ENCODE data around the gene LCE5A.

DNA sequence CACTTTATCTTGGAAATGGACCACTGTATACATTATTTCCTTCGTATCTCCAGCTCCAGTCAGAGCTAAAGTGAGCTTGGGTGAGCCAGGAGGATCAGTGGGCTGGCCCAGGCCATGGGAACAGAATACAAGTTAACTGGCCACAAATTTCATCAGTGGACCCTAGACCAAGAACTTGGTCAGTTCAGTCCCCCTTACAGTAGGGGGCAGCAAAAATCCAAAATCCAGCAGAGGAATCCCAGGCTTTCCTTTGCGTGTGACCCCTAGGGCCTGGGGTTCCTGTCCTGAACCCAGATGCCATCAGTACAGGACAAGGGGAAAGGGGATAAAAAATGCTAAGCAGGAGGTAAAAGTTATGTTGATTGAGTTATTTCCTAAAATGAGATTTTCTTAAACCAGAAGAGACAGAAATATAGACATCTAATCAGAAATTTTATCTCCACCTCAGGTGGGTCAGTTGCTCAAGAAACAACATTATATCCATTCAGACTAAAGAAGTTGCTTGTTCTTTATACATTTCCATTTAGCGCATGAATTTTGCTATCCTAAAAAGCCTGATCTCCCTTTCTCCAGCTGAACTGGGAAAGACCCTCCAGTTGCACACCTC is 24.1 kb upstream of the LCE5A start:
- TF ChIP-seq POLR2A (IDR thresholded peaks at IDR 0.05; ENCODE audit: low read length), result no peak
- TF ChIP-seq GATA1 (IDR thresholded peaks at IDR 0.05; ENCODE audit: low read depth, low read length), result no peak
